Mesothelial cell of epicardium (in vitro differentiated cells): Measurements from ENCODE around the gene DNM2. TPM values are rescaled to one million over a fixed set of nuclear protein-coding genes. Genes with fewer than 3 reads are reported as not detected.

Experiments used
- DNase-seq, 2 experiments: peaks; one replicate each; pipeline ENCODE4 v3.0.0; 2021; ENCODE audit warnings: low spot score in 2 of 2; ENCODE audit not compliant: unreplicated experiment in 2 of 2
- H3K27ac Mint-ChIP-seq: 2 replicates; pipeline ENCODE4 v1.8.0; 2021; ENCODE audit warnings: mixed read lengths
- H3K27me3 Mint-ChIP-seq: 2 replicates; pipeline ENCODE4 v1.8.0; 2021; ENCODE audit warnings: low read depth, mixed read lengths
- H3K36me3 Mint-ChIP-seq: 2 replicates; pipeline ENCODE4 v1.8.0; 2021; ENCODE audit warnings: mixed read lengths
- H3K4me1 Mint-ChIP-seq: 2 replicates; pipeline ENCODE4 v1.8.0; 2021; ENCODE audit warnings: mixed read lengths
- H3K4me3 Mint-ChIP-seq: 2 replicates; pipeline ENCODE4 v1.8.0; 2021; ENCODE audit warnings: mild to moderate bottlenecking, moderate library complexity, mixed read lengths
- H3K9me3 Mint-ChIP-seq: 2 replicates; pipeline ENCODE4 v1.8.0; 2021; ENCODE audit warnings: mixed read lengths
- total RNA-seq: library from RNA; stranded (reverse); gene quantifications from 3 replicates; pipeline ENCODE4 v1.2.1, GENCODE V29; 2021
- TF ChIP-seq, protein P1 (sequence below): fragments of 200-600 bp; sonication (generic); IDR thresholded peaks from one replicate; pipeline ENCODE4 v1.5.0; 2021; ENCODE audit warnings: antibody characterized with exemption; ENCODE audit not compliant: unreplicated experiment

The DNM2 gene
- total RNA-seq, 1 donor from 2014 or later: 128 TPM

DNA sequence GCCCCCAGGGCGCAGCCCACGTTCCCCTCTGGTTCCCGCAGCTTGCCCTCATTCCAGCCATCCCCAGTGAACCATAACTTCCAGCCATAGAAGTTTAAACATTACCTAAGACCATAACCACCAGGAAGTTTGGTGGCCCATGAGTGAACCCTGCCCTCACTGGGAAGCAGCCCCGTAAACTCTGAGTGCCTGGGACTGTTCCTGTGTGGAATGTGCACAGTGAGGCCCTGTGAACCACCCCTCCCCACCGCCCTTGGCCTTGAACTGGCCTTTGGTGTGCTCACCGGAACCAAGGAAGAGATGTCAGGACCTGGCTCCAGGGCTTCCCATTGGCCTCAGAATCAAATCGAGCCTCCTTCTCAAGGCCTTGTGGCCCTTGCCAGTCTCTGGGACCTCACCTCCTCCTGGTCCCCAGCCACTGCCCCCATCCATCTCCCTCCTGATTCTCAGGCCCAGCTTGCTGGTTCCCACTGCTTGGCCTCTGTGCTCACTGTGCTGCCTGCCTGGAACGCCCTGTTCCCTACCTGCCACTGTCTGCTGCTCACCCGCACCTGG lies 46.5 kb downstream of the DNM2 start:
- Mint-ChIP-seq H3K4me3 (no peak overlapping the region), H3K27me3 (no peaks in the 10 kb centered on the region), H3K27ac (peak overlapping the region; percentile 47), H3K36me3 (peaks cover 7% of the 10 kb centered on the region), H3K4me1 (no peaks in the 10 kb centered on the region), H3K9me3 (no peaks in the 10 kb centered on the region)
- TF ChIP-seq, protein P1, sequence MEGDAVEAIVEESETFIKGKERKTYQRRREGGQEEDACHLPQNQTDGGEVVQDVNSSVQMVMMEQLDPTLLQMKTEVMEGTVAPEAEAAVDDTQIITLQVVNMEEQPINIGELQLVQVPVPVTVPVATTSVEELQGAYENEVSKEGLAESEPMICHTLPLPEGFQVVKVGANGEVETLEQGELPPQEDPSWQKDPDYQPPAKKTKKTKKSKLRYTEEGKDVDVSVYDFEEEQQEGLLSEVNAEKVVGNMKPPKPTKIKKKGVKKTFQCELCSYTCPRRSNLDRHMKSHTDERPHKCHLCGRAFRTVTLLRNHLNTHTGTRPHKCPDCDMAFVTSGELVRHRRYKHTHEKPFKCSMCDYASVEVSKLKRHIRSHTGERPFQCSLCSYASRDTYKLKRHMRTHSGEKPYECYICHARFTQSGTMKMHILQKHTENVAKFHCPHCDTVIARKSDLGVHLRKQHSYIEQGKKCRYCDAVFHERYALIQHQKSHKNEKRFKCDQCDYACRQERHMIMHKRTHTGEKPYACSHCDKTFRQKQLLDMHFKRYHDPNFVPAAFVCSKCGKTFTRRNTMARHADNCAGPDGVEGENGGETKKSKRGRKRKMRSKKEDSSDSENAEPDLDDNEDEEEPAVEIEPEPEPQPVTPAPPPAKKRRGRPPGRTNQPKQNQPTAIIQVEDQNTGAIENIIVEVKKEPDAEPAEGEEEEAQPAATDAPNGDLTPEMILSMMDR: no peak
- no peak for DNase-seq

DNA sequence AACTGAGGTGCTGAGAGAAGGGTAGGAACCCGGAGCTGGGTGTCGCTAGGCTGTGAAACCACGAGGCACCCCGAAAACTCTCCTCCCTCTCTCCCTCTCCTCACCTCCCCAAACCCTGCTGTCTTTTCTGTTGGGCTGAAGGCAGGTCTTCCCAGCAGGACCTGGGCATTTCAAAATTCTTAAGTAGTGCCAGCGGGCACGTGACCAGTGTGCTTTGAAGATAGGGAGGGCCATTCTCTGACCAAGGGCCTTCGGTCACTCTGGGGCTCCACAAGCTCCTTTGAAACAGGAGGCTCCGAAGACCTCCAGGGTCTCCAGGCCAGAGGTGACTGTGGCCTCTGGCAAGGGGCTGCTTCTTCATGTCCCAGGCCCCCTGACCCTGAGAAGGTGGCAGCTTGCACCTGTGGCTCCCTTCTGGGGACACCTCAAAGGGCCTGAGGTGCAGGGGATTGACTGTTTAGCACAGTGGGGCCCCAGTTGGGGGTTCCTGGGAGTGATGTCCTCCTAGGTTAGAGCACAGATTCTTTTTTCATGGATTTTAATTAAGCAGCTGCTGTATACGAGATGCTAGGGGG lies 48.3 kb downstream of the DNM2 start:
- H3K9me3 Mint-ChIP-seq: peaks cover 4% of the 10 kb centered on the region
- no peak for DNase-seq
- peaks cover 6% of the 10 kb centered on the region for H3K36me3 Mint-ChIP-seq
- no peaks in the 10 kb centered on the region for H3K27me3 Mint-ChIP-seq
- H3K27ac Mint-ChIP-seq: no peak overlapping the region
- TF ChIP-seq, protein P1: no peak
- H3K4me3 Mint-ChIP-seq: no peak overlapping the region
- H3K4me1 Mint-ChIP-seq: peaks cover 3% of the 10 kb centered on the region

DNA sequence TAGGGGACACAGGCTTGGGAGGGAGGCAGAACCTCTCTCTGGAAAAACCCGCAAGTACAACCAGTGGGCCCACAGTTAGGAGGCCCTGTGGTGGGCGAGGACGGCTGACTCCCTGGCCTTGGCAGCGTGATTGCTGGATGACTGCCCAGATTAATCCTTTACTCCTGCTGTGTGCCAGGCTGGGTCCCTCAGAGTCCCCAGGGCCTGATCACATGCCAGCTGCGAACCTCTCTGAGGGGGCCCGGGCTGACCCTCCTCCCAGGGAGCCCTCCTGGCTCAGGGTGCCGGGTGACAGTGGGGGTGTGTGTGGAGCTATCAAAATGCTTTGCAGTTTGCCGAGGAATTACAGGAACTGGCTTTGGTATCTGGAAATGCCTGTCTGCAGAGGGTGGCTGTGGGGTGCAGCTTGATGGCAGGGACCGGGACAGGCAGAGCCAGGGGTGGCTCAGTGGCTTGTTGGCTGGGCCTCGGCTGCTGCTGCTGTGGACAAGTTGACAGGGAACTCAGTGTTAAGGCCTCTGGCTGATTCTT lies 48.9 kb downstream of the DNM2 start:
- peaks cover 4% of the 10 kb centered on the region for H3K9me3 Mint-ChIP-seq
- no peak overlapping the region for H3K4me3 Mint-ChIP-seq
- TF ChIP-seq, protein P1: no peak
- H3K27me3 Mint-ChIP-seq: no peaks in the 10 kb centered on the region
- peaks cover 3% of the 10 kb centered on the region for H3K4me1 Mint-ChIP-seq
- peaks cover 5% of the 10 kb centered on the region for H3K36me3 Mint-ChIP-seq
- DNase-seq: no peak
- H3K27ac Mint-ChIP-seq: no peak overlapping the region

DNA sequence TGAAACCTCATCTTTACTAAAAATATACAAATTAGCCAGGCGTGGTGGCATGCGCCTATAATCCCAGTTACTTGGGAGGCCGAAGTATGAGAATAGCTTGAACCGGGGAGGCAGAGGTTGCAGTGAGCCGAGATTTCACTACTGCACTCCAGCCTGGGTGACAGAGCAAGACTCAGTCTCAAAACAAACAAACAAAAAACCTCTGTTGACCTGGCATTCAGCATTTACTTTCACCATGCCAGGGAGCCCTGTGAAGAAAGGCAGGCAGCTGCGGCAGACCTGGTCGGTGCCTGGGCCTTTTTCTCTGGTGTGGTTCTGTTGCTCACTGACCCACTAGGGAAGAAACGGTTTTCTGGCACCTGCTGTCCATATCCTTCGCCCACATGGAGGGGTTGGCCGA lies 49.8 kb downstream of the DNM2 start:
- TF ChIP-seq, protein P1: no peak
- Mint-ChIP-seq H3K27me3 (no peaks in the 10 kb centered on the region), H3K4me1 (peaks cover 3% of the 10 kb centered on the region), H3K9me3 (peaks cover 4% of the 10 kb centered on the region), H3K4me3 (no peak overlapping the region), H3K27ac (no peak overlapping the region), H3K36me3 (peaks cover 11% of the 10 kb centered on the region)
- DNase-seq: no peak

DNA sequence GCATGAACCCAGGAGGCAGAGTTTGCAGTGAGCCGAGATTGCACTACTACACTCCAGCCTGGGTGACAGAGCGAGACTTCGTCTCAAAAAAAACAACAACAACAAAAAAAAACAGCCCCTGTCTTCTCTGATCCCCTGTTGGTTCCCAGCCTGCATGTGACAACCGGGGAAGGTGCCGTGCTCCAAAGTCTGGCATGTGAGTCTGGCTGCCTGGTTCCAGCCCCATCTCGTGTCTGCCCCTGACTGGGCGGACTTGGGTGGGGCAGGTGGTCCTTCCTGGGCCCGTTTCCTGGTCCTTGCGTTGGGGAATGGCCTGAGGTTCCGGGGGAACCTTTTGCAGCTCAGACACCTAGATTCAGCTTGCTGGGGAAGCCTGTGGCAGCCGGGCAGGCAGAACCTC lies 50.5 kb downstream of the DNM2 start:
- H3K27ac Mint-ChIP-seq: no peak overlapping the region
- H3K4me1 Mint-ChIP-seq: peaks cover 3% of the 10 kb centered on the region

More for the DNA sequence above, 50.5 kb downstream of the DNM2 start:
- no peak for DNase-seq
- H3K9me3 Mint-ChIP-seq: peaks cover 4% of the 10 kb centered on the region
- peaks cover 11% of the 10 kb centered on the region for H3K36me3 Mint-ChIP-seq
- TF ChIP-seq, protein P1: no peak
- no peak overlapping the region for H3K4me3 Mint-ChIP-seq
- no peaks in the 10 kb centered on the region for H3K27me3 Mint-ChIP-seq
